ENCODE results near the gene KIN.
"Not testable (repeated sequence)": the region's sequence is repeated elsewhere in the genome, so short reads cannot be mapped to it uniquely, and the experiment has no call there.

The KIN gene

GRCh38 chr10:7794251-7795026, 6.6 kb upstream of the KIN start:
- DNase-seq (ENCODE audit: low spot score), result no peak

DNA sequence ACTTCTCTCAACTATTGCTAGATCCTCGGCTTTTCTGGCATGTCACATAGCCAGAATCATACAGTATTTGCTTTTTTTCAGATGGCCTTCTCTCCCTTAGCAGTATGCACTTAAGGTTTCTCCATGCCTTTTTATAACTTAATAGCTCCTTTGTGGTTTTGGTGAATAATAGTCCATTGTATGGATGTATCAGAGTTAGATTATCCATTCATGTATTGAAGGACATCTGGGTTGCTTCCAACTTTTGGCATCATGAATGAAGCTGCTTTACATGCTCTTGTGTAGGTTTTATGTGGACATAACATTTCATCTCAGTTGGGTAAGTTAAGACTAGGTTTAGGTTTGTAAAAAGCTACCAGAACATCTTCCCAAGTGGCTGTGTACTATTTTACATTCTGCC, 4.7 kb upstream of the KIN start:
- DNase-seq (ENCODE audit: low spot score), result no peak

- DNase-seq (ENCODE audit: low spot score), result no peak
Observed at GRCh38 chr10:7789390-7789789, 1.6 kb upstream of the KIN start.

- DNase-seq (ENCODE audit: low spot score), result no peak
Observed at GRCh38 chr10:7788639-7789286, 970 bp upstream of the KIN start.

- no peak for DNase-seq (ENCODE audit: low spot score)
Observed at GRCh38 chr10:7787150-7787856, 490 bp downstream of the KIN start.

- no peak for DNase-seq (ENCODE audit: low spot score)
Observed at GRCh38 chr10:7786430-7786829, 1.4 kb downstream of the KIN start.

- not testable (repeated sequence) for DNase-seq (ENCODE audit: low spot score)
Observed at GRCh38 chr10:7782194-7782593, 5.6 kb downstream of the KIN start.

DNA sequence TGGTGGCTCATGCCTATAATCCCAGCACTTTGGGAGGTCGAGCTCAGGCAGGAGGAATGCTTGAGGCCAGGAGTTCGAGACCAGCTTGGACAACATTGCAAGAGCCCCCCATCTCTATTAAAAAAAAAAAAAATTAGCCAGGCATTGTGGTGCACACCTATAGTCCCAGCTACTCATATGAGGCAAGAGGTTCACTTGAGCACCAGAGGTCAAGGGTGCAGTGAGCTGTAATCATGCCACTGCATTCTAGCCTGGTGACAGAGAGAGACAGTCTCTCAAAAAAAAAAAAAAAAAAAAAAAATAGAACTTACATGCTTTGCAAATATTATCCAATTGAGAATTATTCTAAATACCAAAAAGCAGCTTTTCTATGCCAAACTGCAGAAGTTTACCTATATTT, 11.0 kb downstream of the KIN start:
- DNase-seq (ENCODE audit: low spot score), result no peak

DNA sequence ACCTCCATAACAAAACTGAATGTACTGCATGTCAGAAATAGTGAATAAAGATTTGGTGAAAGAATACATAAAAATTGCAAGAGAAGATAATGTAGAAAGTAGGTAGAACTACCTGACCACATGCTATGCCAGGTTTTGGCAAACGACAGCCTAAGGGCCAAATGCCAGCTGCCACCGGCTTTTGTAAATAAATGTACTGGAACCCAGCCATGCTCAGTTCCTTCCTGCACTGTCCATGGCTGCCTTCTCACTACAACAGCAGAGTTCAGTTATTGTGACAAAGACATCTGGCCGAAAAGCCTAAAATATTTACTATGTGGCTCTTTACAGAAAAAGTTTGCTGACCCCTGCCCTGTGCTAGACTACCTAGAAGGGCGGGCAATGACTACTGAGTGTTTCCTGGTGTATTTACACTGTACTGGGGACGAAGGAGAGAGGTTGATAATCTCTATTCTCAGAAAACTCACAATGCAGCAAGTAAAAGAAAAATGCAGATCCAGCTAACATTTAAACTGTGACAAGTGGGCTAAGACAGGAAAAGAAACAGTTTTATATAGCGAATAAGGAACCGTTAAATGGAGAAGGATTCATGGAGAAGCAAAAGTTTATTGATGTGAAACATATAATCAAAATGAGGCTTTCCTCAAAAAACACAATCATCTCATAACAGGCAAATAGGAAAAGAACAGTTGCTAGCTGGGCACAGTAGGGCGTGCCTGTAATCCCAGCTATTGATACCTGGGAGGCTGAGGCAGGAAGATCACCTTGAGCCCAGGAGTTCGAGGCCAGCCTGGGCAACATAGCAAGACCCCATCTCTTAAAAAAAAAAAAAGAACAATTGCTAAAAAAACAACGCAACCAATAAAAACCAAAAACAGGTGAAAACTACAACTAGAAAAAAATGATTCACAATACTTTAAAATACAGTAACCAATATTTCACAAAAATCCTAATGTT, 13.7 kb downstream of the KIN start:
- no peak for DNase-seq (ENCODE audit: low spot score)

DNA sequence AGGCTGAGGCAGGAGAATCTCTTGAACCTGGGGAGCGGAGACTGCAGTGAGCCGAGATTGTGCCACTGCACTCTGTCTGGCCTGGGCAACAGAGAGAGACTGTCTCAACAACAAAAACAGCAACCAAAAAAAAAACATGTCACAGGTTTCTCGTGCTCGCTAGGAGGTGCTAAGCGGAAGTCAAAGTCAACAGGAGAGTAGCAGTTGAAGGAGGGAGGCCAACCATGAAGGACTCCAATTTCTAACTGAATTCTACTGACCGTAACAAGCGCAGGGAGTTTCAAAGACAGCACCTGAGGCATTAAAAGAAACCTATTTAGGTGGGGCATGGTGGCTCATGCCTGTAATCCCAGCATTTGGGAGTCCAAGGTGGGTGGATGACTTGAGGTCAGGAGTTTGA, 19.4 kb downstream of the KIN start:
- DNase-seq (ENCODE audit: low spot score), result no peak

DNA sequence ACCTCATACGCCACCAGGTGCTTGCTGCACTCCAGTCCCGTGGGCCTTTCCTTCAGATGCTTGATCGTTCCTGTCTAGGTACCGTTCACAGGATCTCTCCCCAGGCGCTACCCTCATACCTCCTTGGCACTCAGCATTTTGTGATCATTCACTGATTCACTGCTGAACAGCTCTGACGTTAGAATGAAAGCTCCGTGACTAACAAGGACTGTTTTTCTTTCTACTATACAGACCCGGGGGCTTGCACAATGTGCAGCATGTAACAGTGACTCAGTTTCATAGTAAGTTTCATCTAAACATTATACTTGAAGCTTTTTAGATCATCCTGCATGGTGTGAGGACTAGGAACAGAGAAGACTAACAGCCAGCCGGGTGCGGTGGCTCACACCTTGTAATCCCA, 20.6 kb downstream of the KIN start:
- no peak for DNase-seq (ENCODE audit: low spot score)

DNA sequence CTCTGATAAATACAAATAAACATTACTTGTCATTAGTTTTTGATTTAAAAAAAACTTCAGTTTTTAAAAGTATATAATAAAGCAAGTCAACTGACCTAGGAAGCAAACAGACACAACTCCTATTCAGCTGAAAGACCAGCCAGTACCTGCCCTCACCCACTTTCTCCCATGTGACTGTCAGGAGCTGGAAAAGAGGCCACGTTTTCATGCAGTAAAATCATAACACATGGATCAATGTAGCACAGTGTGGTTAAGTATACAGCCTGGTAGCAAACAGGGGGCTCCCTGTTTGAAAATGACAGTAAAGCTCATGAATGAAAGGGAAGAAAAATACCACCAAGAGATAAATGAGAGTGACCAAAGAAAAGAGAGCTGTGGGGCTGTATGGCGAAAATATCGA, 21.6 kb downstream of the KIN start:
- DNase-seq (ENCODE audit: low spot score), result no peak

DNA sequence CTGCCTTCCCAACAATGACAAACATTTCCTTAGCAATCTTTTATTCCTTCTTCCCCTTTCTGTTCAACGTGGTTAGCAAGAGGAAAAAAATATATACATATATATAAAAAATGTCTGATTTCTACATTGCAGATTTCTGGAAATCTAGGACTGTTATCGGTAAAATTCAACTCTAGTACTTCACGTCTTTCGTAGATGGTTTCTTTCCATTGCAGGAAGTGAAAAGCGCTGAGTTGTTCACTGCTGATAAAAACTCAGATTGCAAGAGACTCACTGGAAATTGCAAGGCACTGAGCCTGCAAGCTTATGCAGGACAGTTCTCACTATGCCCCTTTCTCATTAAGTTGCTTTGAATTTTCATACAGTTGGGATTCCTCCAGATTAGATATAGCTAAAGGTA, 23.9 kb downstream of the KIN start:
- DNase-seq (ENCODE audit: low spot score), result no peak

GRCh38 chr10:7756360-7756992, 31.3 kb downstream of the KIN start:
- peak; percentile 6 for DNase-seq (ENCODE audit: low spot score)

GRCh38 chr10:7755103-7755502, 32.7 kb downstream of the KIN start:
- no peak for DNase-seq (ENCODE audit: low spot score)

GRCh38 chr10:7752251-7752650, 35.5 kb downstream of the KIN start:
- DNase-seq (ENCODE audit: low spot score), result no peak

DNA sequence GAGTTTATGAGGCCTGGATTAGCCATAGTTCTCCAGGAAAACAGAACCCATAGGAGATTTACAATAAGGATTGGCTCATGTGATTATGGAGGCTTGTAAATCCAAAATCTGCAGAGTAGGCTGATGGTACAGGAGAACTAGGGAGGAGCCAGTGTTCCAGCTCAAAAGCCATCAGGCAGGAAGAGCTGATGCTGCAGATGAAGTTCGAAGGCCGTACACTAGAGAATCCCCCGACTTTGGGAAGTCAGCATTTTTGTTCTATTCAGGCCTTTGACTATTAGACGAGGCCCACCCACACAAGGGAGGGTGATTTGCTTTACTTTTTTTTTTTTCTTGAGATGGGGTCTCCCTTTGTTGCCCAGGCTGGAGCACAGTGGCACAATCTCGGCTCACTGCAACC, 37.6 kb downstream of the KIN start:
- no peak for DNase-seq (ENCODE audit: low spot score)

DNA sequence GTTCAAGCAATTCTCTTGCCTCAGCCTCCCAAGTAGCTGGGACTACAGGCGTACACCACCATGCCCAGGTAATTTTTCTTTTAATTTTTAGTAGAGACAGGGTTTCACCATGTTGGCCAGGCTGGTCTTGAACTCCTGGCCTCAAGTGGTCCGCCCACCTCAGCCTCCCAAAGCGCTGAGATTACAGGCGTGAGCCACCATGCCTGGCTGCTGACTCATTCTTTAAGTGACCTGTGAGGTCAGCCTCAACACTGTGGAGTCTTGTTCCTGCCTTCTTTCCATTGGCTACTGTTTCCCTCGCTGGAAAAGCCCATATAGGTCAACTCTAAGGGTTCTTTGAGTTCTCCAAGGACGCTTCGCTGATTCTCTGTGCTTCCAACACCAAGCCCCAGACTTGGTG, 39.2 kb downstream of the KIN start:
- not testable (repeated sequence) for DNase-seq (ENCODE audit: low spot score)

- DNase-seq (ENCODE audit: low spot score), result no peak
Observed at GRCh38 chr10:7744307-7744706, 43.5 kb downstream of the KIN start.

DNA sequence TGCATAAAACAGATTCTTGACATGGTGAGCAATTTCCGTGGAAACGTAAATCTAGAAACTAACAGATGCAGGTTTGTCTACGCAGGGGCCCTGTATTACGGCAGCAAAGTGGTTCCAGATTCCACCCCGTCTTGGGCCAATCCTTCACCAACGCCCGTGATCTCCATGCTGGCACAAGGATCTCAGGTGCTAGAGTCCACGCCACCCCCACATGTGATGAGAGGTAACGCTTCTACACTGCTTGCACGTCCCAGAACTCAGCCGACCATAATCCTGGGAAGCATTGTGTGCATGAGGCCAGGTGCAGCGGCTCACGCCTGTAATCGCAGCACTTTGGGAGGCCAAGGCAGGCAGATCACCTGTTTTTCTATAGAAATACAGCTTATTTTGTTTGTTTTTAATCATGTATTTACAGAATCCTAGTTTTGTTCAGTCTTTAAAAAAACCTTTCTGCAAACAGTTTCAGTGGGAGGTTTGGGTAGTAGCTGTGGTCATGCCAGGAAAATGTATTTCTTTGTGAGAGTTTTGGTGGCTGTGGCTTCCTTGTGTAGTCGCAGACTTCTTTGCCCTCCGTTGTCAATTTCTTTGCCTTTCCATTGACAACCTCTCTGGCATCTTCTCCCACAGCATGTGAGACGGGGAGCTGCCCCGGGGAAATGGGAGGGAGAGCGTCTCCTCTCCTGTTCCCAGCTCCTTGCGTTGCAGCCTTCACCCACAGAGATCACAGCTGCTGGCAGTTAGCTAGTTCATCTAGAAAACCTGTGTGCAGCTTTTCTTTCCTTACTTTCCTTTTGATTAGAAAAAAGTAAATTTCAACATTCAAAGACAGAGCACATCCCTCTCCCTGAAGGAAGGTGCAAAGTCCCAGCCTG, 49.0 kb downstream of the KIN start:
- DNase-seq (ENCODE audit: low spot score), result no peak

- no peak for DNase-seq (ENCODE audit: low spot score)
Observed at GRCh38 chr10:7734821-7735220, 53.0 kb downstream of the KIN start.
